Measurements from ENCODE around the gene HLA-DRB5. TPM values are rescaled to one million over a fixed set of nuclear protein-coding genes. Genes with fewer than 3 reads are reported as not detected.

The HLA-DRB5 gene
- total and polyA plus RNA-seq, 2 of the 8 experiments (the other 6 are each of a cell fraction or from before 2014, with no cell fraction given) = 0.83 to 1.4 TPM

GRCh38 chr6:32517654-32518445 is 12.2 kb downstream of the HLA-DRB5 start:
- ChIA-PET CTCF (ENCODE audit: partially characterized antibody) (no interaction called here), POLR2A (ENCODE audit: partially characterized antibody) (no interaction called here)
- H3K23ac ChIP-seq (ENCODE audit: insufficient read length) = no peak overlapping the region
- H3K9me3 ChIP-seq (ENCODE audit: insufficient read depth in 2 of 2, low read depth in 1 of 2, low read length in 1 of 2) = no peaks in the 10 kb centered on the region
- no peak overlapping the region for H3K4me3 ChIP-seq (ENCODE audit: extremely low read depth in 1 of 4, insufficient read depth in 2 of 4, low read depth in 3 of 4, low read length in 4 of 4)
- H3K79me1 ChIP-seq (ENCODE audit: low read depth, low read length) = no peaks in the 10 kb centered on the region
- WGBS, 2 experiments (ENCODE audit: extremely low coverage in 1 of 2, insufficient coverage in 1 of 2, insufficient read length in 1 of 2, insufficient replicate concordance in 2 of 2, low coverage in 1 of 2, low lambda C conversion rate in 2 of 2, missing lambda C conversion rate in 1 of 2) = no CpG with 5 or more reads among the region's 1 CpG
- H3K18ac ChIP-seq (ENCODE audit: extremely low read depth, low read length) = no peak overlapping the region
- no peak overlapping the region for H2BK15ac ChIP-seq (ENCODE audit: low read length)
- no peaks in the 10 kb centered on the region for H4K20me1 ChIP-seq (replicated peaks in 1 of 2; ENCODE audit: control insufficient read depth in 1 of 2, insufficient read depth in 2 of 2, low read length in 2 of 2)
- no peaks in the 10 kb centered on the region for H3K23me2 ChIP-seq (ENCODE audit: low read depth, low read length)
- H2BK12ac ChIP-seq (ENCODE audit: low read depth, low read length) = no peak overlapping the region
- no peak for DNase-seq (ENCODE audit: low read depth in 1 of 2, low spot score in 2 of 2)
- TF ChIP-seq HDAC2 (IDR thresholded peaks at IDR 0.05; ENCODE audit: borderline replicate concordance in 1 of 2, low read depth in 2 of 2, low read length in 2 of 2) = no peak
- H2BK5ac ChIP-seq (ENCODE audit: low read depth, low read length) = no peak overlapping the region
- H3K4ac ChIP-seq (replicated peaks; ENCODE audit: insufficient read length, low read depth, low read length) = no peak overlapping the region
- no peak overlapping the region for H3K56ac ChIP-seq (replicated peaks; ENCODE audit: insufficient read length, low read depth, low read length)
- H3K79me2 ChIP-seq (ENCODE audit: control insufficient read depth in 1 of 2, insufficient read depth in 2 of 2, low read length in 2 of 2) = no peaks in the 10 kb centered on the region
- no peak overlapping the region for H3K27ac ChIP-seq (ENCODE audit: low read depth, low read length)
- H3K4me1 ChIP-seq (replicated peaks in 1 of 4; ENCODE audit: control insufficient read depth in 3 of 4, insufficient read depth in 4 of 4, low read length in 3 of 4) = no peaks in the 10 kb centered on the region
- H3K9ac ChIP-seq (replicated peaks in 1 of 4; ENCODE audit: extremely low read depth in 1 of 4, low read depth in 3 of 4, low read length in 3 of 4) = no peak overlapping the region
- H3K27me3 ChIP-seq (replicated peaks in 1 of 4; ENCODE audit: control insufficient read depth in 3 of 4, extremely low read depth in 1 of 4, insufficient read depth in 3 of 4, low read length in 3 of 4) = no peaks in the 10 kb centered on the region
- FAIRE-seq = no peak
- H3K36me3 ChIP-seq (ENCODE audit: control insufficient read depth in 2 of 4, insufficient read depth in 4 of 4, low read length in 3 of 4) = no peaks in the 10 kb centered on the region
- no peak overlapping the region for H3K14ac ChIP-seq (ENCODE audit: insufficient read length)
- H4K5ac ChIP-seq (ENCODE audit: insufficient read length, low read depth, low read length) = no peak overlapping the region
- no peak overlapping the region for H2AK5ac ChIP-seq (ENCODE audit: low read depth, low read length)
- no peak overlapping the region for H2AFZ ChIP-seq (ENCODE audit: low read length)
- no peak overlapping the region for H2BK20ac ChIP-seq (ENCODE audit: low read length)
- no peak overlapping the region for H3K4me2 ChIP-seq (ENCODE audit: insufficient read depth in 1 of 2, low read depth in 2 of 2, low read length in 2 of 2)
- H2BK120ac ChIP-seq (replicated peaks; ENCODE audit: low read depth, low read length) = no peak overlapping the region
- H4K8ac ChIP-seq (ENCODE audit: extremely low read depth, insufficient read depth, low read length) = no peak overlapping the region
- no peak overlapping the region for H4K91ac ChIP-seq (replicated peaks; ENCODE audit: insufficient read length, low read length)
